ENCODE data around the gene PIP4K2A. TPM values are rescaled to one million over a fixed set of nuclear protein-coding genes. Genes with fewer than 3 reads are reported as not detected.
"Not testable (repeated sequence)": the region's sequence is repeated elsewhere in the genome, so short reads cannot be mapped to it uniquely, and the experiment has no call there.

The PIP4K2A gene
- polyA plus RNA-seq, 4 donors = 24.6 to 27.9 (median 25.9) TPM

GRCh38 chr10:22534849-22535604 is 179.4 kb downstream of the PIP4K2A start:
- no peak for DNase-seq (ENCODE audit: low read depth in 4 of 4, low spot score in 2 of 4)

- DNase-seq (ENCODE audit: low read depth in 4 of 4, low spot score in 2 of 4) = no peak
Measured at GRCh38 chr10:22531441-22531840, 182.9 kb downstream of the PIP4K2A start.

GRCh38 chr10:22531008-22531407 is 183.4 kb downstream of the PIP4K2A start:
- no peak for DNase-seq (ENCODE audit: low read depth in 4 of 4, low spot score in 2 of 4)

- no peak for DNase-seq (ENCODE audit: low read depth in 4 of 4, low spot score in 2 of 4)
Measured at GRCh38 chr10:22527520-22527919, 186.9 kb downstream of the PIP4K2A start.

- DNase-seq (ENCODE audit: low read depth in 4 of 4, low spot score in 2 of 4) = not testable (repeated sequence)
Measured at GRCh38 chr10:22524333-22524732, 190.0 kb downstream of the PIP4K2A start.

GRCh38 chr10:22520645-22521044 is 193.7 kb downstream of the PIP4K2A start:
- DNase-seq (ENCODE audit: low read depth in 4 of 4, low spot score in 2 of 4) = not testable (repeated sequence)

- no peak for DNase-seq (ENCODE audit: low read depth in 4 of 4, low spot score in 2 of 4)
Measured at GRCh38 chr10:22518167-22518724, 196.1 kb downstream of the PIP4K2A start.

- no peak for DNase-seq (ENCODE audit: low read depth in 4 of 4, low spot score in 2 of 4)
Measured at GRCh38 chr10:22515009-22515408, 199.4 kb downstream of the PIP4K2A start.

GRCh38 chr10:22514414-22514758 is 200.0 kb downstream of the PIP4K2A start:
- DNase-seq (ENCODE audit: low read depth in 4 of 4, low spot score in 2 of 4) = not testable (repeated sequence)

- not testable (repeated sequence) for DNase-seq (ENCODE audit: low read depth in 4 of 4, low spot score in 2 of 4)
Measured at GRCh38 chr10:22513483-22514413, 200.6 kb downstream of the PIP4K2A start.

GRCh38 chr10:22512015-22512414 is 202.4 kb downstream of the PIP4K2A start:
- not testable (repeated sequence) for DNase-seq (ENCODE audit: low read depth in 4 of 4, low spot score in 2 of 4)

- not testable (repeated sequence) for DNase-seq (ENCODE audit: low read depth in 4 of 4, low spot score in 2 of 4)
Measured at GRCh38 chr10:22508214-22508613, 206.2 kb downstream of the PIP4K2A start.

- DNase-seq (ENCODE audit: low read depth in 4 of 4, low spot score in 2 of 4) = no peak
Measured at GRCh38 chr10:22505911-22506685, 208.3 kb downstream of the PIP4K2A start.

GRCh38 chr10:22504766-22505165 is 209.6 kb downstream of the PIP4K2A start:
- no peak for DNase-seq (ENCODE audit: low read depth in 4 of 4, low spot score in 2 of 4)

- DNase-seq (ENCODE audit: low read depth in 4 of 4, low spot score in 2 of 4) = no peak
Measured at GRCh38 chr10:22503315-22504088, 210.9 kb downstream of the PIP4K2A start.

- no peak for DNase-seq (ENCODE audit: low read depth in 4 of 4, low spot score in 2 of 4)
Measured at GRCh38 chr10:22501863-22502262, 212.5 kb downstream of the PIP4K2A start.

- no peak for DNase-seq (ENCODE audit: low read depth in 4 of 4, low spot score in 2 of 4)
Measured at GRCh38 chr10:22501413-22501812, 213.0 kb downstream of the PIP4K2A start.

GRCh38 chr10:22500656-22501340 is 213.6 kb downstream of the PIP4K2A start:
- no peak for DNase-seq (ENCODE audit: low read depth in 4 of 4, low spot score in 2 of 4)

- not testable (repeated sequence) for DNase-seq (ENCODE audit: low read depth in 4 of 4, low spot score in 2 of 4)
Measured at GRCh38 chr10:22499973-22500372, 214.4 kb downstream of the PIP4K2A start.

Measured in left renal cortex interstitium (tissue), 4 donors.